HG03342 (cell line): ENCODE data around the gene B4GALNT1.
"Not testable (repeated sequence)": the region's sequence is repeated elsewhere in the genome, so short reads cannot be mapped to it uniquely, and the experiment has no call there.

ENCODE experiments used
- ATAC-seq: cut with Tn5 transposase; IDR thresholded peaks from one replicate; pipeline ENCODE4 v1.9.1; 2021; ENCODE audit warnings: mild to moderate bottlenecking, moderate library complexity; ENCODE audit not compliant: unreplicated experiment

B4GALNT1 gene

DNA sequence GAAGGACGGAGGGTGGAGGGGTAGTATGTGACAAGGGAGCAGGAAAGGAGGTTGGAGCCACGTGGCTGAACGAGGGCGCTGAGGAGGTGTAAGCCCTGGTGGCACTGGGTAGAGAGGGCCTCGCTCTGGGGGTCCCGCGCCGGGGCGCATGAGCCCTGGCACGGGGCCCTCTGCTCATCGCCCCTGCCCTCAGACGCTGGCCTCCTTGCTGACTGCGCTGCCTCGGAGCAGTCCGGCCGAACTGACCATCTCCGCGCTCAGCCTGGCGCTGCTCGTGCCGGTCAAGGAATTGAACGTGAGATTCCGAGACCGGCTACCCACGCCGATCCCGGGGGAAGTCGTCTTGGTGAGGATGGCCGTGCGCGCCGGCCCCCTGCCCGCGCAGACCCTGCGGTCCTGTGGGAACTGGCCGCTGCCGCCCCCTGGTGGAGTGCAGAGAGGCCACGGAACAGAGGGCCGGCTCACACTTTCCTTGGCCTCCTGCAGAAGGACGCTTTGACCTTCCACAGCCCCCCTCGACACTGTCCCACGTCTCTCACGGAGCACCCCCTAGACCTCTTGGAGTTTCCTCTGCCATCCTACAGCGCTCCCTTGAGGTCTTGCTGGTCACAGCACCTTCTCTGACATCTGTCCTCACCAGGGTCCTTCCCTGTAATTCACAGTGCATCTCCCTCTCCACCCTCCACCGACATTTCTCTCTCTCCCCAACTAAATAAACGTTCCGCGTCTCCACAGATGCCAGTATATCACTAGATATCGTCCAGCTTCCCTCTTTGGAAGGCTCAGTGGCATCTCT, 11.3 kb downstream of the B4GALNT1 start:
- no peak for ATAC-seq

DNA sequence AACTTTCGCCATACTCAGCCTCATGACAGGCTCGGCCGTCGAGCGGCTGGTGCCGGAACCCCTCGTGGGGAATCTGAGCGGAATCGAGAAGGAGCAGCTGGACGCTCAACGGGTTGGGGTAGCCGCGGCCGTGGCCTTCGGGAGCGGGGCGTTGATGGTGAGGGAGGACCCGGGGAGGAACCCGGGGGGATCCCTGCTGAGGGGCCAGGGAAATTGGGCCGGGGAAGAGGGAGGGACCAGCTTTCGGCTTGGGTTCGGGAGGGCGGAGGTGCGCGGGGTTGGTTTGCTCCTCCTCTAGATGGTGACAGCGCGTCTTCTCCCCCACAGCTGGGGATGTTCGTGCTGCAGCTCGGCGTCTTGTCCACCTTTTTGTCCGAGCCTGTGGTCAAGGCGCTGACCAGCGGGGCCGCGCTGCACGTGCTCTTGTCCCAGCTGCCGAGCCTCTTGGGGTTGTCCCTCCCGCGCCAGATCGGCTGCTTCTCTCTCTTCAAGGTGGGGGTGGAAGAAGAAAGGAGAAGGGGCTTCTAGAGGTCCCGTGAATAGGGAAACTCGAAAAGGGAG, 12.0 kb downstream of the B4GALNT1 start:
- ATAC-seq, result no peak

- ATAC-seq, result no peak
Measured at GRCh38 chr12:57620245-57620935, 12.6 kb downstream of the B4GALNT1 start.

DNA sequence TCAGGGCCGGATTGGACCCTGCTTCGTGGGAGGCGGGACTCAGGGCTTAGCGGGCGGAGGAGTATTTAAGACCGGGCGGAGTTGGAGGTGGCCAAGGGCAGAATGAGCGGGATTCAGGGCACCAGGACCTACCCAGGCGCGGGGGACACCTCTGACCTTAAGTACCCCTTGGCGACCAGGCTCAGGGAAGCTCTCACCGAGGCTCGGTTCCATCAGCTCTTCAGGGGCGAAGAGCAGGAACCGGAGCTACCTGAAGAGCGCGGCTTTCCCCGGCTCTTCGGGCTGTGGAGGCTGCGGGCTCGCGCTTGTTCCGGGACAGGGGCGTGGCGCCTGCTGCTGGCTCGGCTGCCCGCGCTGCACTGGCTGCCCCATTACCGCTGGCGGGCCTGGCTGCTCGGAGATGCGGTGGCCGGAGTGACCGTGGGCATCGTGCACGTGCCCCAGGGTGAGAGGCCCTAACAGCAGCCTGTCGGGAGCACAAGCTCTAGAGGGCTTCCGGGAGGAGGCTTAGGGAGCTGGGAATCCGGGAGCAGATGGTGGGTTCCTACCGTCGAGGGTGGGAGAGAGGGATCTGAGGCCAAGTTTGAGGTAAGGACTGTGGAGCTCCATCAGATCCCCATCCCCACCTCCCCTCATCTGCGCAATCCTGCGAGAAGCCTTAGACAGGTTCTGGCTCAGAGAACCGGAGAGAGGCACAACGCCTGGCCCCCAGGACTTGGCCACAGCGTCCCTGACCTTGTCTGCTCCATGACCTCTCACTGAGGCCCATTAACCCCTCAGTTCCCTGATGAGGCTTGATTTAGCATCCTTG, 13.4 kb downstream of the B4GALNT1 start:
- no peak for ATAC-seq

DNA sequence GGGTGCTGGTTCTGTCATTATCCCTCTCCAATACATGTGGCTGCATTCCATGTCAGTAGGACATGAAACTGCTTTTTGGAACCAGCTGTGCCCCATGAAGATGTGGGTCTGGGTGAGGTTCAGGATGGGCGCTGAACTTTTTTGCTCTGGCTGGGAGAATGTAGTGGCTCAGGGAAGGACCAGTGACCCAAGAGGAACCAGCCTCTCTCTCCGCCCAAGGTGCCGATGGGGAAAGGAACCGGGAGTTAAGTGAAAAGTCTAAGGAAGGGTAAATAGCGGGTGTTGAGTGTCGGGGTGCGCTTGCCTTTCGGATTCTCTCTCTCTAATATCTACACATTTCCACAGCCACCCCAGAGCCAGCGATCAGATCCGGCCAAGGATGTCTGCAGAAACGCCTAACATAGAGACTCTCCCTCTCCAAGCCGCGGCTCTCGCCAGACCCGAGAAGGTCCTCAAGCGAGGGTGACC, 14.0 kb downstream of the B4GALNT1 start:
- ATAC-seq, result no peak

- not testable (repeated sequence) for ATAC-seq
Measured at GRCh38 chr12:57618431-57618830, 14.6 kb downstream of the B4GALNT1 start.

GRCh38 chr12:57617942-57618341, 15.1 kb downstream of the B4GALNT1 start:
- no peak for ATAC-seq

DNA sequence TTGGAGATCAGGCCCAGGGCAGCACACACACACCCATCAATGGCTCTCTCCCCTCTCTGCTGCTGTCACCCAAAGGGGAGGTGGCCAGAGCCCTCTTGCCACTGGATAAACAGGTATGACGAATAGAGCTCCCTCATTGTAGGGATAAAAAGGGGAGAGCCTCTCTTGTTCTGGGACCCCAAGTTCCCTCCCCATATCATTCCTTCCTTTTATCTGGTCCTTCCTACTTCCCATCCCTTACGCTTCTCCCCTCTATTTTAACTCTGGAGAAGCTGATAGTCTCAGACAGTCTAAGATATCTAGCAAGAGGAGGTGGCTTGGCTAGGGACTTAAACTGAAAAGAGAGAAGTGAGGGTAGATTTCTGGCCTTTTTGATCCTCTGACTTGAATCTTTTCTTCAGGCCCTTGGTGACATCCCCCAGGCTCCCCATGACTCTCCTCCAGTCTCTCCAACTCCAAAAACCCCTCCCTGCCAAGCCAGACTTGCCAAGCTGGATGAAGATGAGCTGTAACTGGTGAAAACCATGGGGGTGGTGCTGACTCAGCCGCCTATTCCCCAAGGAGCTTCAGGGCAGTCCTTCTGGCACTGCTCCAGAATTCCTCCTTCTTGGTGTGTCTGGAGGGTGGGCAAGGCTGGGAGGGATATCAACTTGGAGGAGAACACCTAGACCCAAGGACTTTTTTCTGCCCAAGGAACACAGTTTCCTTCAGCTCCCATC, 16.5 kb downstream of the B4GALNT1 start:
- ATAC-seq, result no peak

GRCh38 chr12:57615637-57616036, 17.4 kb downstream of the B4GALNT1 start:
- no peak for ATAC-seq

DNA sequence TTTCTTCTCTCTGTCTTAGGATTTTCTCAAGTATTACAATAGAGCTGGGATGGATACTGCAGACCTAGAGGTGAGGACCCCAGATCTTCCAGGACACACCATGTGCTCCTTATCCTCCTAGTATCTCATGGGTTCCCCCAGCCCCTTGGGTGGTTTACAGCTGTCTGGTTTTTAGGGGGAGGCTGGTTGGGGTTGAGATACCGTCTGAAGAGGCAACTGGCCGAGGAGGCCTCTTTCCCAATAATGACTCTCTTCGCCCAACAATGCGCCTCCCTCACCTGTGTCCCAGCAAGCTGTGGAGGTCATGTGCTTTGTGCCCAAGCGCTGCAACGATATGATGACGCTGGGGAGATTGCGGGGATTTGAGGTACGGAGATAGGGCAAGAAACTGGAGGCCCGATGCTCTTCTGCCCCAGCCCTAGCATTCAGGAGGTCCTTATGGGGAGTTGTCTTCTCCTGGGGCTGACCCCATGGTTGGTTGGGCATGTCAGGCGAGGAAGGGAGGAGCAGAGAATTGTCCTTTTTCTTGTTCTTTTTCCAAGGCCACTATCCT, 18.0 kb downstream of the B4GALNT1 start:
- no peak for ATAC-seq

GRCh38 chr12:57614178-57614947, 18.6 kb downstream of the B4GALNT1 start:
- peak; percentile 46 for ATAC-seq

- ATAC-seq, result no peak
Measured at GRCh38 chr12:57613427-57614109, 19.4 kb downstream of the B4GALNT1 start.

- ATAC-seq, result no peak
Measured at GRCh38 chr12:57612711-57613426, 20.1 kb downstream of the B4GALNT1 start.

DNA sequence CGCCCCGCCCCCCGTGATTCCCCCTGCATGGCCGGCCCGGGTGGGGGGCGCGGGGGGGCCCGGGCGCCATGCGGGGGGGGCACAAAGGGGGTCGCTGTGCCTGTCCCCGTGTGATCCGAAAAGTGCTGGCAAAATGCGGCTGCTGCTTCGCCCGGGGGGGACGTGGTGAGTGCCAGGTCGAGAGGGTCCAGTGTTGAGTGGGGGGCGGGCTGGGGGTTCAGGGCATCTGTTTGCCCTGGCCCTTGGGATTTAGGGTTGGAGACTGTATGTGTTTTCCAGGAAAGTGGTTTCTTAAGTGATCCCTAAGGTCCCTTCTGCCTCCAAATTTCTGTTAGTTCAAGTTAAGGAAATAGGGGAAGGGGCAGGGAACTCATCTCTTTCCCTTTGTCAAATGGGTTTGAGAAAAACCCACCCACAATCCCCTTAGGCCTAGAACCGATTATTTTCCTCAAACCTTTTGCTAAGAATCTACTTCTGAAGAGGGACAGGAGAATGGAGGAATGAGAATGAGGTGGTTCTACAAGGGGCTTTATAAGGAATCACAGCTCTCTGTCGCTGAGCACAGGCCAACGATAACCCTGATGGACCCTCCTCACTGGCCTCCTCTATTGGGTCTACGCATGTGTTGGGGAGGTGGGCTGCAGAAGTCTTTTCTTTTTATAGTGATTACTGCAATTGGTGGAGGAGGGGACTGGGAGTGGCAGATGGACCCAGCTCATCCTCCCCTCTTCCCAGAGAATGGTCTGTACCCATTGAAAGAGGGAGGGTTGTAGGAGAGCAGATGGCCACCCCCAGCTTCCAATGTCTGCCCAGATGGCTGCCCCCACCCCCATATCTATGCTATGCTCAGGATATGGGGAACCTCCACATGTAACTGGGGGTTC, 20.9 kb downstream of the B4GALNT1 start:
- ATAC-seq, result no peak

- ATAC-seq, result peak; percentile 44
Measured at GRCh38 chr12:57611108-57611826, 21.7 kb downstream of the B4GALNT1 start, which contains the start of gene ARHGEF25. ARHGEF25 (plus strand) TSS chr12:57611435; CDS start chr12:57611895, 460 bp downstream.

- no peak for ATAC-seq
Measured at GRCh38 chr12:57610554-57611107, 22.4 kb downstream of the B4GALNT1 start.
